HG03095 (cell line): ENCODE results near the gene PAN3.
"Not testable (repeated sequence)": the region's sequence is repeated elsewhere in the genome, so short reads cannot be mapped to it uniquely, and the experiment has no call there.

Source experiments
- ATAC-seq: cut with Tn5 transposase; IDR thresholded peaks from one replicate; pipeline ENCODE4 v1.9.1; 2021; ENCODE audit warnings: moderate library complexity; ENCODE audit not compliant: unreplicated experiment

Gene PAN3, protein sequence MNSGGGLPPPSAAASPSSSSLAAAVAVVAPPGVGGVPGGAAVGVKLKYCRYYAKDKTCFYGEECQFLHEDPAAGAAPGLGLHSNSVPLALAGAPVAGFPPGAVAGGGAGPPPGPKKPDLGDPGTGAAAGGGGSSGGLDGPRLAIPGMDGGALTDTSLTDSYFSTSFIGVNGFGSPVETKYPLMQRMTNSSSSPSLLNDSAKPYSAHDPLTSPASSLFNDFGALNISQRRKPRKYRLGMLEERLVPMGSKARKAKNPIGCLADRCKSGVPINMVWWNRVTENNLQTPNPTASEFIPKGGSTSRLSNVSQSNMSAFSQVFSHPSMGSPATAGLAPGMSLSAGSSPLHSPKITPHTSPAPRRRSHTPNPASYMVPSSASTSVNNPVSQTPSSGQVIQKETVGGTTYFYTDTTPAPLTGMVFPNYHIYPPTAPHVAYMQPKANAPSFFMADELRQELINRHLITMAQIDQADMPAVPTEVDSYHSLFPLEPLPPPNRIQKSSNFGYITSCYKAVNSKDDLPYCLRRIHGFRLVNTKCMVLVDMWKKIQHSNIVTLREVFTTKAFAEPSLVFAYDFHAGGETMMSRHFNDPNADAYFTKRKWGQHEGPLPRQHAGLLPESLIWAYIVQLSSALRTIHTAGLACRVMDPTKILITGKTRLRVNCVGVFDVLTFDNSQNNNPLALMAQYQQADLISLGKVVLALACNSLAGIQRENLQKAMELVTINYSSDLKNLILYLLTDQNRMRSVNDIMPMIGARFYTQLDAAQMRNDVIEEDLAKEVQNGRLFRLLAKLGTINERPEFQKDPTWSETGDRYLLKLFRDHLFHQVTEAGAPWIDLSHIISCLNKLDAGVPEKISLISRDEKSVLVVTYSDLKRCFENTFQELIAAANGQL

GRCh38 chr13:28138012-28138755, at the start of gene PAN3:
Gene PAN3, plus strand, starts transcription at chr13:28138545. Its CDS starts 113 bp downstream, at chr13:28138658.
- peak; percentile 42 for ATAC-seq

GRCh38 chr13:28089065-28089464, 49.3 kb upstream of the PAN3 start:
- no peak for ATAC-seq

- no peak for ATAC-seq
Measured at GRCh38 chr13:28092431-28092830, 45.9 kb upstream of the PAN3 start.

GRCh38 chr13:28093881-28094280, 44.5 kb upstream of the PAN3 start:
- ATAC-seq: no peak

DNA sequence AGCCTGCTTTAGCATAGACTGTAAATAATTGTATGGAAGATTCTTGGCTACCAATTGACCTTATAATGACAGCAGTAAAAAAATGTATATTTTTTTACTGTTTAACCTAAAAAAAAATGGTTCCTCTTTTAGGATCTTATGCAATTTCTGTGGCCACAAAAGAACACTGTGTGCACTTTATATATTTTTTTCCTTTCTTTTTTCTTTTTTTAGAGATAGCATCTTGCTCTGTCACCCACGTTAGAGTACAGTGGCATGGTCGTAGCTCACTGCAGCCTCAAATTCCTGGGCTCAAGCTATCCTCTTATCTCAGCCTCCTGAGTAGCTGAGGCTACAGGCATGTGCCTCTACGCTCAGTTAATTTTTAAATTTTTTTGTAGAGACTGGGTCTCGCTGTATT, 44.0 kb upstream of the PAN3 start:
- ATAC-seq: no peak

DNA sequence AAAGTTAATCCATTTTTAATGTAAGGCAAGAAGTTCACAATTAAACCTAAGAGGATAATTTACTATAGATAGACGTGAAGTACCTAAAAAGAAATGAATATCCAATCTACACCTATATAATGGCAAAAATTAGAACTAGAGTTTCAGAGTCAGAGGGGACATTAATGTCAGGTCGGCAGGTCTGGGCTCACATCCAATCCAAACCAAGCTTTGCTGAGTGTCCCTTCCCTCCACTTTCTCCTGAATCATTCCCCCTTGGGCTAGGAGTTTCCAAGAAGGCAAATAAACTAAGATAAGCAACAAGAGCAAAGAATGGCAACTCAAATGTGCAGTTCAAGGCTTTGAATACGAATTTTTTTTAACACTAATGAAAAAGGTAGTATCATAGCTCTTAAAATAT, 40.8 kb upstream of the PAN3 start:
- no peak for ATAC-seq

- no peak for ATAC-seq
Measured at GRCh38 chr13:28099396-28100149, 38.8 kb upstream of the PAN3 start.

DNA sequence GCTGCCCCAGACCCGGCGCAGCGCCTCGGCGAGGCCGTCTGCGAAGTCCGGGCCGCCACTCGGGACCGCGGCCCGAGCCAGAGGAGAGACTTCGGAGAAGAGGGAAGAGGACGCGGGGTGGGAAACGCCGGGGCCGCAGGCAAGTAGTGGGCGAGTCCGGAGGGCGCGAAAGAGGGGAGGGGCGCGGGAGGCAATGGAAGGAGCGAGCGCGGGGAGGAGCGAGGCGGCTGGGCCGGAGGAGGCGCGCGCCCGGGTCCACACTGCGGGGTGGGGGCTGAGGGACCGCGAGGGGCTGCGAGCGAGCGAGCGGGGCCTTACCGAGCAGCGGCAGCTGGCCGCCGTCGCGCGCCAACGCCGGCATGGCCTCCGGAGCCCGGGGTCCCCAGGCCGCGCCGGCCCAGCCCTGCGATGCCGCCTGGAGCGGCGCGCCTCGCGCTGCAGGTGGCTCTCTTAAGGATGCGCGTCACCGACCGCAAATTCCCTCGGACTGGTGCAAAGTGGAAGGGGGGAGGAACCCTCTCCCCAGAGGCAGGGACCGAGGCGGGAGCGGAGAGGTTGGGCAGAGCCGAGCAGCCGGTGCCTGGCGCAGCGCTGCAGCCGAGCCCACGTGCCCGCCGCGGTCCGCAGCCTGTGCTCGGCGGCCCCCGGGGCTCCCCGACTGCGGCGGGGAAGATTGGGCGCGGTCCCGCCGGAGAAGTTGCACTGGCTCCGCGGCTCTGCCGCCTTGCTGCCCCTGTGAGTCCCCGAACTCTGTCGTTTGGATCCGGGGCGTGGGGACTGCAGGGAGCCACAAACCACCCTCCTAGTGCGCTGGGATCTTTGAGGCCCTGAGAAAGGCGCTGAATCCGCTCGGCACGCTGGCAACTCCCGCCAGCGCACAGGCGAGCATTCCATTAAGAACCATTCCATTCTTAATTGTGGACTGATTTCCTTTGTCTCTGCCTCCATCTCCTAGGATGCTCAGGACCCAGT, 37.9 kb upstream of the PAN3 start, which contains the start of gene FLT3:
TSS of gene FLT3 (minus strand) at position 427 of the 972 bp plus-strand sequence. CDS start at position 361, 66 bp downstream.
- peak; percentile 59 for ATAC-seq

- ATAC-seq: not testable (repeated sequence)
Measured at GRCh38 chr13:28101886-28102285, 36.5 kb upstream of the PAN3 start.

DNA sequence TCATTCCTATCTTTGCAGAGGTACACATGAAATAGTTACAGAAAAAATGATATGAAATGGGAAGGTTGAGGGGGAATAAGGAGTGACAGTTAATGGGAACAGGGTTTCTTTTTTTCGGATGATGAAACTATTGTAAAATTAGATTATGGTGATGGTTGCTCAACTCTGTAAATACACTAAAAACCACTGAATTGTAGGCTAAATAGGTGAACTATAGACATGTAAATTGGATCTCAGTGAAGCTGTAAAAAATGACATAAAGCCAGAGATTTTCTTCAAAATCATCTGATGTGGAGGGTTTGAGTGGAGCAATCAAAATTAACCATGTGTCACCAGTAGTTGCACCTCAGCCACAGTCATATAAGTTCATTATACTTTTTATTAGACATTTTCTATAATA, 31.4 kb upstream of the PAN3 start:
- ATAC-seq: no peak

DNA sequence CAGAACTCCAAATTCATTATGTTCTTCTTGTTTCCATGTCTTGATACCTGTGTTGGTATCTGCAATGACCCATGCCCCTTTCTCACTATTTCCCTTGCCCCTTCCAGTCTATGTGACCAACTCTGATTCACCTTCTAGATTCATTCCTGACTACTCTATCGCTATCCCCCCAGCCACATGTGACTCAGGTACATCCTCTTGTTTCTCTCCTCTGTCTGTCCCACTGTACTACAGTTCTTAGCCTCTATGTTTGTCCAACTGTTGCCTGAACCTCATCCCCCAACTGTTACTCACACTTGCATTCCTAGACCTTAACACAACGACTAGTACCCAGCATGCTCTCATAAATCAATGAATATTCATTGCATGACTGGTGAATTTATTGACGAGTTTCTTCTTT, 27.9 kb upstream of the PAN3 start:
- ATAC-seq: no peak

- no peak for ATAC-seq
Measured at GRCh38 chr13:28116736-28117135, 21.6 kb upstream of the PAN3 start.

GRCh38 chr13:28117689-28118377, 20.5 kb upstream of the PAN3 start:
- ATAC-seq: no peak

- ATAC-seq: no peak
Measured at GRCh38 chr13:28120317-28120716, 18.0 kb upstream of the PAN3 start.

DNA sequence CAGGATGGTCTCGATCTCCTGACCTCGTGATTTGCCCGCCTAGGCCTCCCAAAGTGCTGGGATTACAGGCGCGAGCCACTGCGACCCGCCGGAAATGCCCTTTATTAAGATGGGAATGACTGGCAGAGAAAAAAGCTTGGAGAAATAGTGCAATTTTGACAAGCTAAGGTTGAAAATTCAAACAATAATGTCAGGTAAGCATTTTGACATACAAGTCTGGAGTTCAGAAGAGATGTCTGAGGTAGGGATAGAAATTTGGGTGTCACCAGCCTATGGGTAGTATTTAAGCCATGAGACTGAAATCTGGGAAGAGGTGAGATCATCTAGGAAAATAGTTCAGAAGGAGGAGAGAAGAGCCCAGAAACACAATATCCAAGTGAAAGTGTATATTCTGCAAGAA, 17.1 kb upstream of the PAN3 start:
- ATAC-seq: no peak

DNA sequence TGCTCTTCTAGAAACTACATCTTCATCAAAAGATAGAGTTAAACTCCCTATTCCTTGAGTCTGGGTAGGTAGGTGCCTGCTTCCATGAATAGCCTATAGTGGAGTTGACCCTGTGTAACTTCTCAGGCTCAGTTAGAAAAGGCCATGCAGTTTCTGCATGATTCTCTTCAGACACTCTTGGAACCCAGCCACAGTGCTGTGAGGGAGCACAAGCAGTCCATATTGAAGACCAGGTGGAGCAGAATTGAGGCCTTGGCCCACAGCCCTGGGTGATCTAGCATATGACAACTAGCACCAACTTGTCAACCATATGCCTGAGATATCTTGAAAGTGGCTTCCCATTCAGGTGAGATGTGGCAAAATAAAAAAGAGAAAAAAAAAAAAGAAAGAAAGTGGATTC, 10.3 kb upstream of the PAN3 start:
- no peak for ATAC-seq

GRCh38 chr13:28128926-28129325, 9.4 kb upstream of the PAN3 start:
- ATAC-seq: no peak

DNA sequence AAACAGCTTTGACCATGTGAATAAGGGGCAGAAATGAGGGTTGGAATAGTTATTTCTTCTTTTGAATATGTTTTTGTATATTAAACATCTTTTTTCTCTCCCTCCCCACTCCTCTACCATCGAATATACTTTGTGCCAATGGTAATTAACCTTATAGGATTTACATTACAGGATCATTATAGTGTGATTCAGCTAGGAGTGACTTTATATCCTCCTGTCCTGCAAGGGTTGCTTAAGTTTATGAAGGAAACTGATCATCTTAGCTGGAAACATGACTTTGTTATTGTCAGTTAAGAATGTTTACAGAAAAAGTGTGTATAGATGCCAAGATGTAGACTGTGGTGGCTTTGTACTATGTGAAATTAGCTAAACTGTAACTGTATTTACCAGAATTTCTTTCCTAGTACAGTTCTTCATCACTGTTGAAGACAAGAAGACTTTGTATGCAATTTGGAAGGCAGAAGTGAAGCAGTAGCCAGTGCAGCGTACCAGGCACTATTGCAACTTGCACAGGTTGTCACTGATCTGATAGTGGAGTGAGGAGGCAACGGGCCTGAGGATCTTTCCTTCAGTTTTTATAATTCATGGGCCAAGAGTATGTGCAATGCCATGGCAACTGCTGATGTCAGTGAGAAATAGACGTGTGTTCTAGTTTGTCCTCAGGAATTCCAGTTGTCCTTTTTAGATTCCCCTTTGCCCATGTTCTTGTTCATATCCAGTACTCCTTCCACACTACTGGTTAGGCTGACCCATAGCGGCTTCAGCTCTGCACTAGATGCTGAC, 8.2 kb upstream of the PAN3 start:
- no peak for ATAC-seq
